B cell (primary cell): ENCODE results near the gene PGM2. TPM values are rescaled to one million over a fixed set of nuclear protein-coding genes. Genes with fewer than 3 reads are reported as not detected.

Source experiments
- ATAC-seq: fragments of 200-7000 bp; cut with Tn5 transposase; one replicate; pipeline ENCODE4 v1.10.0; 2021; ENCODE audit warnings: low read depth, mild to moderate bottlenecking, moderate number of reproducible peaks, moderate library complexity
- CTCF ChIA-PET: fragments of 350-600 bp; sonication (Branson Sonifier 250); formaldehyde crosslinking; loops from one replicate; lab custom pipeline; 2021; ENCODE audit warnings: antibody characterized with exemption, inconsistent platforms; lab: Charles Lee
- POLR2A ChIA-PET: fragments of 350-600 bp; sonication (Branson Sonifier 250); formaldehyde crosslinking; loops from one replicate; lab custom pipeline; 2021; ENCODE audit warnings: antibody characterized with exemption; lab: Charles Lee
- DNase-seq: peaks from one replicate; pipeline ENCODE4 v3.0.0; 2013
- H2AFZ ChIP-seq: 2 replicates; pipeline ENCODE4 v1.6.1; 2012; ENCODE audit warnings: mild to moderate bottlenecking, low read depth, low read length; ENCODE audit not compliant: insufficient read depth, poor library complexity, severe bottlenecking
- H3K27ac ChIP-seq, 2 donors: 1 replicate in 1 of 2; 2 replicates in 1 of 2; pipeline ENCODE4 v1.5.1; 2012 to 2013; ENCODE audit warnings: low read length in 2 of 2, mild to moderate bottlenecking in 2 of 2, moderate library complexity in 1 of 2
- H3K27me3 ChIP-seq, 4 experiments: fragments of 200-600 bp in 1 of 4; sonication (generic) in 1 of 4; replicated peaks in 1 of 4; 1 replicate in 2 of 4; 2 replicates in 2 of 4; pipeline versions ENCODE4 v1.6.1 to v1.7.0; 2013 to 2016; ENCODE audit warnings: low read length in 3 of 4, mild to moderate bottlenecking in 2 of 4, mixed read lengths in 1 of 4, moderate library complexity in 1 of 4; ENCODE audit not compliant: insufficient read depth in 4 of 4, control insufficient read depth in 3 of 4; ENCODE audit errors: control extremely low read depth in 1 of 4
- H3K36me3 ChIP-seq, 2 experiments: replicated peaks in 1 of 2; 1 replicate in 1 of 2; 2 replicates in 1 of 2; pipeline versions ENCODE4 v1.6.1 to v1.7.1; 2013; ENCODE audit warnings: low read length in 1 of 2; ENCODE audit not compliant: insufficient read depth in 2 of 2, control insufficient read depth in 1 of 2; ENCODE audit errors: control extremely low read depth in 1 of 2, extremely low read depth in 1 of 2
- H3K4me1 ChIP-seq, 2 donors: fragments of 200-600 bp in 1 of 2; sonication (generic) in 1 of 2; 1 replicate in 1 of 2; 2 replicates in 1 of 2; pipeline versions ENCODE4 v1.5.1 to v1.6.1; 2013 to 2017; ENCODE audit warnings: low read length in 2 of 2; ENCODE audit not compliant: control insufficient read depth in 2 of 2, insufficient read depth in 2 of 2
- H3K4me2 ChIP-seq: replicated peaks from 2 replicates; pipeline ENCODE3; 2012; ENCODE audit warnings: mild to moderate bottlenecking, low read depth, low read length; ENCODE audit not compliant: poor library complexity, severe bottlenecking
- H3K4me3 ChIP-seq, 5 experiments: fragments of 200-600 bp in 1 of 5; sonication (generic) in 1 of 5; 1 replicate in 3 of 5; 2 replicates in 2 of 5; pipeline versions ENCODE4 v1.5.1 to v1.7.0; 2011 to 2016; ENCODE audit warnings: low read length in 4 of 5, mild to moderate bottlenecking in 4 of 5, low read depth in 2 of 5, control low read depth in 1 of 5, moderate library complexity in 1 of 5; ENCODE audit not compliant: insufficient read depth in 1 of 5; ENCODE audit errors: control extremely low read depth in 1 of 5, extremely low read depth in 1 of 5
- H3K79me2 ChIP-seq: fragments of 200-600 bp; sonication (generic); one replicate; pipeline ENCODE4 v1.6.0; 2016; ENCODE audit warnings: low read length; ENCODE audit not compliant: control insufficient read depth, insufficient read depth
- H3K9ac ChIP-seq: fragments of 200-600 bp; sonication (generic); 2 replicates; pipeline ENCODE4 v1.6.1; 2017; ENCODE audit warnings: mild to moderate bottlenecking, low read length, moderate library complexity
- H3K9me3 ChIP-seq, 3 donors: one replicate each; pipeline versions ENCODE4 v1.6.1 to v1.7.1; 2013; ENCODE audit warnings: low read length in 2 of 3; ENCODE audit not compliant: control insufficient read depth in 2 of 3, insufficient read depth in 1 of 3; ENCODE audit errors: control extremely low read depth in 1 of 3
- H4K20me1 ChIP-seq: 2 replicates; pipeline ENCODE4 v1.6.0; 2012; ENCODE audit warnings: mild to moderate bottlenecking, low read length; ENCODE audit not compliant: insufficient read depth, control insufficient read depth, poor library complexity, severe bottlenecking
- H3K27ac Mint-ChIP-seq: one replicate; pipeline ENCODE4 v1.8.0; 2021; ENCODE audit warnings: mixed read lengths
- H3K27me3 Mint-ChIP-seq: one replicate; pipeline ENCODE4 v1.8.0; 2021; ENCODE audit warnings: mixed read lengths
- H3K4me1 Mint-ChIP-seq: one replicate; pipeline ENCODE4 v1.8.0; 2021; ENCODE audit warnings: mixed read lengths
- H3K4me3 Mint-ChIP-seq: one replicate; pipeline ENCODE4 v1.8.0; 2021; ENCODE audit warnings: mixed read lengths
- H3K9me3 Mint-ChIP-seq: one replicate; pipeline ENCODE4 v1.8.0; 2022; ENCODE audit warnings: mixed read lengths; ENCODE audit not compliant: insufficient read depth
- EZH2 ChIP-seq: IDR thresholded peaks from 2 replicates; pipeline ENCODE4 v1.6.1; 2012; ENCODE audit warnings: borderline replicate concordance, low read depth, mild to moderate bottlenecking, moderate library complexity, low read length; ENCODE audit not compliant: insufficient read depth, poor library complexity, severe bottlenecking
- WGBS: methylation state at CpG from one replicate; pipeline ENCODE4 v1.1.5; 2013; ENCODE audit warnings: missing lambda C conversion rate; ENCODE audit not compliant: insufficient coverage; 5-methylcytosine and 5-hydroxymethylcytosine counted together
- intact Hi-C: fragments of 100-400 bp; cut with micrococcal nuclease; formaldehyde crosslinking; loops from one replicate; pipeline ENCODE4 v1.10.0; 2022
- polyA plus RNA-seq: library from polyadenylated mRNA; depleted of rRNA; stranded (reverse); fragments of >200 nt; gene quantifications from 2 replicates; pipeline ENCODE4 v1.2.3, GENCODE V29; 2012
- total RNA-seq, 2 donors: library from RNA; stranded (reverse); fragments of 120-200 nt in 1 of 2; gene quantifications; 1 replicate in 1 of 2; 2 replicates in 1 of 2; pipeline versions ENCODE4 v1.2.3 to v1.2.4, GENCODE V29; 2013 to 2022
- TF ChIP-seq, protein P1 (sequence below): fragments of 200-600 bp; IDR thresholded peaks from one replicate; pipeline ENCODE4 v1.8.0; 2022; ENCODE audit warnings: antibody characterized with exemption, mild to moderate bottlenecking

PGM2 gene
- total and polyA plus RNA-seq, 2 donors (not counting 1 experiment from before 2014, with no cell fraction given), result 5.3 to 20.9 TPM

DNA sequence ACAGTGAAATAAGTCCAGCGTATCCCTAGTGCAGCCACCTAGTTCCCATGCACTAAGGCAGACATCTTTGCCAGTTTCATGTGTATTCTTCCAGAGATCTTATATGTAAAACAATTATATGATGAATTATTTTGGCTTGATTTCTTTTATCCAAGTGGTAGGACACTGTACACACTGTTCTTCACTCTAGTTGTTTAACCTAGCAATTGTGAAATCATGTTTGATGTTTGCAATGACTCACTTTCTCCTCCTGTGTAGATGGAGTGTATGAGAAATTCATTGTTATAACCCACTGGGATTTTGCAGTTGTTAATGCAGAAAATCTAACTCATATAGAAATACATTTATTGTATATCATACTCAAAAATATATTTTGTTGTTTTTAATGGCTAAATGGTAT is 46.9 kb downstream of the PGM2 start:
- H3K27ac ChIP-seq, result no peak overlapping the region
- H2AFZ ChIP-seq, result no peak overlapping the region
- Mint-ChIP-seq H3K4me3 (no peak overlapping the region), H3K9me3 (no peaks in the 10 kb centered on the region), H3K4me1 (peaks cover 4% of the 10 kb centered on the region), H3K27me3 (no peaks in the 10 kb centered on the region), H3K27ac (no peak overlapping the region)
- no CpG with 5 or more reads among the region's 1 CpG for WGBS
- CTCF ChIA-PET, result no interaction called here
- no peaks in the 10 kb centered on the region for H3K4me1 ChIP-seq
- no peak overlapping the region for H3K4me2 ChIP-seq
- H3K27me3 ChIP-seq, result no peaks in the 10 kb centered on the region
- DNase-seq (no peak), ATAC-seq (no peak)
- no peak overlapping the region for H3K4me3 ChIP-seq
- TF ChIP-seq, protein P1, sequence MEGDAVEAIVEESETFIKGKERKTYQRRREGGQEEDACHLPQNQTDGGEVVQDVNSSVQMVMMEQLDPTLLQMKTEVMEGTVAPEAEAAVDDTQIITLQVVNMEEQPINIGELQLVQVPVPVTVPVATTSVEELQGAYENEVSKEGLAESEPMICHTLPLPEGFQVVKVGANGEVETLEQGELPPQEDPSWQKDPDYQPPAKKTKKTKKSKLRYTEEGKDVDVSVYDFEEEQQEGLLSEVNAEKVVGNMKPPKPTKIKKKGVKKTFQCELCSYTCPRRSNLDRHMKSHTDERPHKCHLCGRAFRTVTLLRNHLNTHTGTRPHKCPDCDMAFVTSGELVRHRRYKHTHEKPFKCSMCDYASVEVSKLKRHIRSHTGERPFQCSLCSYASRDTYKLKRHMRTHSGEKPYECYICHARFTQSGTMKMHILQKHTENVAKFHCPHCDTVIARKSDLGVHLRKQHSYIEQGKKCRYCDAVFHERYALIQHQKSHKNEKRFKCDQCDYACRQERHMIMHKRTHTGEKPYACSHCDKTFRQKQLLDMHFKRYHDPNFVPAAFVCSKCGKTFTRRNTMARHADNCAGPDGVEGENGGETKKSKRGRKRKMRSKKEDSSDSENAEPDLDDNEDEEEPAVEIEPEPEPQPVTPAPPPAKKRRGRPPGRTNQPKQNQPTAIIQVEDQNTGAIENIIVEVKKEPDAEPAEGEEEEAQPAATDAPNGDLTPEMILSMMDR, result no peak
- no peak for TF ChIP-seq EZH2
- no peak overlapping the region for H3K9ac ChIP-seq
- POLR2A ChIA-PET, result no interaction called here
- intact Hi-C loops, result no loop called here
- no peaks in the 10 kb centered on the region for H3K9me3 ChIP-seq
- H3K79me2 ChIP-seq, result no peaks in the 10 kb centered on the region
- H3K36me3 ChIP-seq, result peaks cover 0 to 1% of the 10 kb centered on the region in 2 experiments
- H4K20me1 ChIP-seq, result no peaks in the 10 kb centered on the region

DNA sequence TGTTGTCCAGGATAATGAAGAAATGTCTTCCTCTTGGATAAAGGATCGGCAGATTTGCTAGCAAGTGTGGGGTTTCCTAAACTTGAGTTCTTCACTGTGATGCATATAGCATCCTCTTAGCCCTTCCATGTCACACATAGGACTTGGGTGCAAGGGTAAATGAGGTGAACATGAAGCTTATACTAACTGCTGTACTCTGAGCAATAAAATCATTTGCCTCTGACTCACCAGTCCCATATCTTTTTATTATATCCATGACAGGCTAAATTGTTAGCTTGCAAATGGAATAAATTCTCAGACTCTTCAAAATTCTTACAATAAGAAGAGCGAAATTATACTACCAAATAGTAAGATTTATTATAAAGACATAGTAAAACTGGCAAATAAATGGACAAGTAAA is 49.7 kb downstream of the PGM2 start:
- H3K27ac ChIP-seq, result no peak overlapping the region
- Mint-ChIP-seq H3K27me3 (no peaks in the 10 kb centered on the region), H3K4me1 (peaks cover 14% of the 10 kb centered on the region), H3K4me3 (no peak overlapping the region), H3K27ac (no peak overlapping the region), H3K9me3 (no peaks in the 10 kb centered on the region)
- peaks cover 9 to 14% of the 10 kb centered on the region in 2 donors for H3K4me1 ChIP-seq
- no peaks in the 10 kb centered on the region for H4K20me1 ChIP-seq
- CTCF ChIA-PET, result no interaction called here
- no peaks in the 10 kb centered on the region for H3K79me2 ChIP-seq
- POLR2A ChIA-PET, result interaction anchor here (0.6 kb wide), 1 partner anchor 15 kb away, joined by 6 read pairs; no protein-coding TSS in a partner anchor
- ATAC-seq, result no peak
- TF ChIP-seq, protein P1, result no peak
- TF ChIP-seq EZH2, result no peak
- no peak overlapping the region for H3K4me3 ChIP-seq
- no peaks in the 10 kb centered on the region for H3K9me3 ChIP-seq
- no peak overlapping the region for H2AFZ ChIP-seq
- H3K9ac ChIP-seq, result no peak overlapping the region
- intact Hi-C loops, result no loop called here
- 100% methylated on average over 1 of the region's 2 CpGs for WGBS
- DNase-seq, result no peak
- H3K36me3 ChIP-seq, result peaks cover 0 to 1% of the 10 kb centered on the region in 2 experiments
- no peak overlapping the region for H3K4me2 ChIP-seq
- H3K27me3 ChIP-seq, result no peaks in the 10 kb centered on the region
